HG02571 (cell line): ENCODE results near the gene CTTNBP2.

ENCODE experiments used
- ATAC-seq: cut with Tn5 transposase; IDR thresholded peaks from one replicate; pipeline ENCODE4 v1.9.1; 2021; ENCODE audit warnings: mild to moderate bottlenecking, moderate library complexity; ENCODE audit not compliant: unreplicated experiment

Gene CTTNBP2

DNA sequence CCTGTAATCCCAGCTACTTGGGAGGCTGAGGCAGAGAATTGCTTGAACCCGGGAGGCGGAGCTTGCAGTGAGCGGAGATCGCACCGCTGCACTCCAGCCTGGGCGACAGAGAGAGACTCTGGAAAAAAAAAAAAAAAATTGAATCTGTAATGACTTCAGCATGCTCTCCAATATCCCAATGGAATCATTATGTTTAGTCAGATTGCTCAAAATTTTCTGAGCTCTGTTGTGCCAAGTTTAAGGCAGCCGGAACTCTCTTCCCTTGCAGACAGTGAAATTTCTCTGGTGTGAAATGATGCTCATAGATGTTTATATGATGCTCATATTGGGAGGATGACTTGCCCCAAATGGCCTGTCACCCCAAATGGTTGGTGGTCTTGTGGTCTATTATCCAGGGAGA lies 180.9 kb downstream of the CTTNBP2 start:
- ATAC-seq = no peak

DNA sequence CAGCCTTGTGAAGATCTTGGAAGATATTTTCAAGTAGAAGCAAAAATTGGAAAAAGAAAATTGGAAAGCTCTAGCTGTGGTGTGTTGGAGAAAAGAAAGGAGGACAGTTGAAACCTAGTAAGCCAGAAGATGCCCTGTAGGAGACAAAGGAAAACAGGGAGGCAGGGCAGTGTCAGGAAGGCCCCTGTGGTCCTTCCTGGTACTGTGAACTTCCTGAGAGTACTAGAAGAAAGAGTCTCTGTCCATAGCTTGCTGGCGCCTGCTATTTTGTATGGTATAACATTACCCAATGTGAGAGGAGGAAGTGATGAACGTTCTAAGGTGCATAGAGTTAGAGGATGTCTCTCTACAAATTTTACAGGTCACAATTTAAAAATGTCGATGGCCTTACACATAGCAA lies 183.1 kb downstream of the CTTNBP2 start:
- ATAC-seq = no peak

DNA sequence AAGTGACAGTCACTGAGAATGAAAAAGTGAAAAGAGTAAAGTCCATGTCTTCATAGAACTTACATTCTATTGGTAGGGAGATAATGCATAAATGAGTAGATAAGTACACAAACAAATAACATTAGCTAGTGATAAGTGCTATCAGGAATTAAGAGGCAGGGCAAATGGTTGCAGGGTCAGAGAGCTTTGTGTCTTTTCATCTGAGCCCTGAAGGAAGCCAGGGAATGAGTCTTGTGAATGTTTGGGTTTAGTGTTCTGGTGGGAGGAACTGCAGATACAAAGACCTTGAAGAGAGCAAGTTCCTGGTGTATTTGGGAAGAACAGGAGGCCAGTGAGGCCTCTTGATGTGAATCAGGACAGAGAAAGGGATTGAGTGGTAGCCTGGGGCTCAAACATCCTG lies 183.8 kb downstream of the CTTNBP2 start:
- ATAC-seq = no peak

DNA sequence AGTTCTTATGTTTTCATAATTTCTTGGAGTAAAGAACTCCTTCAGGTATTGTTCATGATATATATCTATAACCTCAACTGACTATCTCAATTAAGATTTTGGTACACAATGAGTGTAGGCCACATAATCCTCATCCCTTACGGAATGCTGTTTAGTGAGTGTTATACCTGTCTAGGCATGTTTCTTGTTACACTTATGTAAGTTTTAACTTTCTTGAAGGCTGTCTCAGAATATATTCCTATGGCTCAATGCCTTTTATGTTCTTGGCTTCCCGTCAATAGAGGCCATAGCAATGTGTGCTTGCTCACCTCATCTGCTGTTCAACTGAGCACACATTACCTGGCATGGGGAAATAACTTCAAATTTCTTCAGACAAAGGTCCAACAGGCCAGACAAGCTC lies 185.1 kb downstream of the CTTNBP2 start:
- ATAC-seq = no peak

DNA sequence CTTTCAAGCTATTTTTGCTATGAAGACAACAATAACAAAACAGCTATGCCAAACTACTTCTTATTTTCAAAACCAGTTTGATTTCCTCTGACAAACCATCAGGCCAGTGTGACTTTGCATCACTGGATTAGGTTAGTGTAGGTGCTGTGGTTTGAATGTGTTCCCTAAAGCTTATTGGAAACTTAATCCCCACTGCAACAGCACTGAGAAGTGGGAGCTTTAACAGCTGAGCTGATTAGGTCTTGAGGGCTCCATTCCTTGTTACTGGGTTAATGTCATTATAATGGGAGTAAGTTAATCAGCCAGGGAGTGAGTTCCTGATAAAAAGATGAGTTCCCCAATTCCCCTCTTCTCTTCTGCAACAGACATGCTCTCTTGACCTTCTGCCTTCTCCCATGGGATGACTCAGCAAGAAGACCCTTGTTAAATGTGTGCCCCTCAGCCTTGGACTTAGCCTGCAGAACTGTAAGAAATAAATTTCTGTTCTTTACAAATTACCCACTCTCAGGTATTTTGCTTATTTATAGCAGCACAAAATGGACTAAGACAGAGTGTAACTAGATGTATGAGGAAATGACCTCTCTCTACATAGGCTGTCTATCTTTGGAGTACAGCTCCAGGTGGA lies 186.8 kb downstream of the CTTNBP2 start:
- no peak for ATAC-seq

DNA sequence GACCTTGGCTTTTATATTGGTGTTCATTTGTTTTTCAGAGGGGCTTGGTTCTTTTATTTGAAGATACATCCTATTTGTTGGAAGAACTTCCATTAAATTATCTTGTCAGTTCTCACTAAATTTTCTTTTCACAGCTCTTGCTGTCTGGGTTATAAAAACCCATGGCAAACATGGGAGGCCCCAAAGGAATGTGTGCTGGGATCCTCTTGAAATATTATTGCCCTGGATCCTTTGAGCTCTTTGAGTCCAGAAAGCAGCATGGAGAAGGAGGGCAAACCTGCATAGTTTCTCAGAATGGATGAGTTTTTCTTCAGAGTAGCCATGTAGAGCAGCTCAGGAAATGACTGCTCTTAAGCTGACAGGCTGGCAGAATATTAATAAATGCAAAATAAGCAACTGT lies 187.4 kb downstream of the CTTNBP2 start:
- ATAC-seq = no peak

DNA sequence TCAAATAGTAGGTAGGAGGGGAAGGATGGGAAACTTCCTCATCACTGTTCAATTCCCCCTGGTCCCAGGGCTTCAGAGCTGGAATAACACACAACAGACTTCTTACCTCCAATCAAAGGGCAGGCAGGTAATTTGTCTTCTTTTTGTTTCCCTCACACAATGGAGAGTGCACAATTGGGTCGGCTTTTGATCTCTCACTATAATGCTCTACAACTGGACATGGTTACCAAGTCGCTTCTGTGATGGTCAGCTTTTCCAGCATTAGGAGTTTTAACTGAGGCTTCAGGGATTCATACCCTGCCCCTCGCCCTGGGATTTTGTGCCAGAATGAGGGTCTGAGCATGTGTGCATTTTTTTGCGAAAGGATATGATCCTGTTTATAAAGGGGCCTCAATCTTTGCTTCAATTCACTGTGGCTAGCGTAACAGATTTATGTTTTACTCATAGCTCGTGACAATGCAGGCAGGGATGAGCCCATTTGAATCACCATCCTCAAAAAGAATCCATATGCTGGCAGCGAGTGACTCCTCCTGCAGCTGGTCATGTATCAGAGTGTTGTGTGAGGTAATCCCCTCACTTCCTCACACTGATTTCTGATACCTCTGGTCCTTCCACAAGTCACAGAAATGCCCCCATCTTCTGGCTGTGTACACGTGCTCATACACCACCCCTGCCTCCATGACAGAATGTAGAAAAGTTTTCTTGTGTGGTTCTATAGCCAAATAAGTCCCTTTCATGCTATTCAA lies 189.6 kb downstream of the CTTNBP2 start:
- no peak for ATAC-seq

DNA sequence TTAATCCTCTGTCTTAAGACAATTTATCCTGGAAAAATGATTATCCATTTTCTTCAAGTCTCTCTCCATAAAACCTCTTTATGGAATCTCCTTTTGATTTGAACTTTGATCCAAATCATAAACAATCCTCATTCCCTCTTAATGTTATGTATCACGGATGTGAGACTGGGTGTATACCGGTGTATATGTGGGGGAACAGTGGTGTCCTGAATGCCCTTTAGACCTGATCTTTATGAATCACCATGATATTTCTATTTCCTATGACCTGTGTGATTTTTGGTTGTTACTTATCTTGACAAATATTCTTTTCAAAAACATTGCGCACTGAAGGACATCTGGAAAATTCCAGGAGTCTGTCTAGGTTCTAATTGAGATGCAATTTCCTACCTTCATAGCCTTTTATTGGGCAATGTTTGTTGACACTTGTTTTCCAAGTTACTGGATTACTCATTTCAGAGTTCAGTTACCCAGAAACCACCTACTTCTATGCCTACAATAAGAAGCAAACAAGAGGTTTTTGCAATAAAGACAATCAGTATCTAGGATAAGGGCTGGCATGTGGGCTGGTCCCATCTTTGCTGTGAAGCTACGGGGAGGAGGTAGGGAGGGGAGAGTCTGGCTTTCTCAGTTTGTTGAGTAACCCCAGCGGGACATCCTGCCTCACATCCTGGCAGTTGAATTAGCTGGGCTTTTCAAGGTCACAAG lies 190.4 kb downstream of the CTTNBP2 start:
- no peak for ATAC-seq

DNA sequence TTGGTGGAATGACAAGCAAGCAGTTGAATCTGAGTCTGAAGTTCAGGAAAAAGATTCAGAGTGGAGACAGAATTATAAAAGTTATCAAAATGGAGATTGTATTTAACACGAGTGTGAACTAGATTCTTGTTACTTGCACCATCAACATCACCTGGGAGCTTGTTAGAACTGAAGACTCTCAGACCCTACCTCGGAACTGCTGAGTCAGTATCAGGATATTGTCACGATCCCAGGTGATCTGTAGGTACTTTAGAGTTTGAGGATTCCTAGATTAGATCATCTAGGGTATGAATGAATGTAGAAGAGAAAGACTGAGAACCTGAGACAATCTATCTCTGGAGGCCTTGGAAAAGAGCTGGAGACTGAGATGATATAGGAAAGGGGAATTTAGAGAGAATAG lies 194.1 kb downstream of the CTTNBP2 start:
- ATAC-seq = no peak

DNA sequence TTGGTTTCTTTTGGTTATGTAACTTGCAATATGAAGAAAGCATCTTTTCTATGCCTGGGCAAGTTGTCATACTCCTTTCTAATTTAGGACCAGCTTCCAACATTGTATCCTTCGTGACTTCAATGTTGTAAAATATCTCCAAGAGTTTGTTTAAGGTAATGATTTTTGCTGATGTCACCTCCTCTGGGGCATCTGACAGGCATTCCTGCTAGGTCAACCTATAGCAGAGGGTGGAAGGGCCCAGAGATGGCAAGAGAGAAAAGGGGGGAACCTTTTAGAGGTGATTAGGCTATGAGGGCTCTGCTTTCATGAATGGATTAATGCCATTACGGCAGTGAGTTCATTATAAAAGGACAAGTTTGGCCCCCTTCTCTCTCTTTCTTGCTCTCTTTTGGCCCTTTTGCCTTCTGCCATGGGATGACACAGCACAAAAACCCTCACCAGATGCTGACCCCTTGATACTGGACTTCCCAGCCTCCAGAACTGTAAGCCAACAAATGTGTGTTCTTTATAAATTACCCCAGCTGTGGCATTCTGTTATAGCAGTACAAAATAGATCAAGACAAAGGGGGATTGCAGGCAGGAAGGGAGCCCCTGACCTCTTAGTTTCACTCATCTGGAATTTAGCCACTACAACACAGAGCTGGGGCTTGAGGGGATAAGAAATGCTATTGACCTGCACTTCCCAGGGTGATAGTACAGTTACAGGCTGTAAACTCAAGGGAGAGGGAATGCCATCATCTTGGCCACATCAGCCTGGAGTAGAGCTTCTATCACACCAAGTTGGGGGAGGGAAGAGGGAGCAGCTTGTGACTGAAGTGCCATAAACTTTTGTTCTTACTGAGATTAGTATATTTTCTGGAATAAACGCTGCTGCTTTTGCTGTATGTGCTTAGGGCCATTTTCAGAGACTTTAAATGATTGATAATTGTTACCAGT lies 197.5 kb downstream of the CTTNBP2 start:
- ATAC-seq = no peak

DNA sequence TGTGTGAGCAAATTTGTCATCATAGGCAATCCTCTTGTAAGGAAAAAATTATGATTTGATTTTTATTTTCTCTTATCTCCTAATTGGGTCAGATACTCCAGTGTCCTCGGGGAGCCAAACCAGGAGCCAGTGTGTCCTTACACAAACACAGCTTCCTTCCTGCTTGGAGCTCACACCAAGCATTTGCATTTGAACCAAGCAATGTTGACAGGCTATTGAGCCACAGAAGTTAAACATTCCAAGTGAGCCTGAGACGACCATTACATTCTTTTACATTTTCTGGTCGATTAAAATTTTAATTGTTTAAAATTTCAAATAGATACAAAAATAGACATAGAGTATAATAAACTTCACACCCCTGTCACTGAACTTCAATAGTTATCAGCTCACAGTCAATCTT lies 198.6 kb downstream of the CTTNBP2 start:
- no peak for ATAC-seq

DNA sequence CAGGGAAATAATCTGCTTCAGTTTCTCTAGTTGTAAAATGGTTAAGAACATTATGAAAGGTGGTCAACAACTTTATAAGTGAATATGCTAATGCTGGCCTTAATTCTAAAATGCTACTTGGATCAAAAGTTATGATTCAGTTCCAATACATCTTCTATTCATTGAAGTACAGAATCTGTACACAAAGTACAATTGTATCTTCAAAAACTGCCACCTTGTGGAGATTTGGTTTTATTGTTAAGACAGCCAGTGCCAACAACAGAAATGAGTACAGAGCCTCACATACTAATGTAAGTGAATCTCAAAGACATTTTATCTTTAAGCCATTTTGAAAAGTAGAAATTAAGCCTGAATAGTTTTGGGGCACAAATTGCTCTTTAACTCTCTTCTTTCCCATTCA lies 199.4 kb downstream of the CTTNBP2 start:
- no peak for ATAC-seq

DNA sequence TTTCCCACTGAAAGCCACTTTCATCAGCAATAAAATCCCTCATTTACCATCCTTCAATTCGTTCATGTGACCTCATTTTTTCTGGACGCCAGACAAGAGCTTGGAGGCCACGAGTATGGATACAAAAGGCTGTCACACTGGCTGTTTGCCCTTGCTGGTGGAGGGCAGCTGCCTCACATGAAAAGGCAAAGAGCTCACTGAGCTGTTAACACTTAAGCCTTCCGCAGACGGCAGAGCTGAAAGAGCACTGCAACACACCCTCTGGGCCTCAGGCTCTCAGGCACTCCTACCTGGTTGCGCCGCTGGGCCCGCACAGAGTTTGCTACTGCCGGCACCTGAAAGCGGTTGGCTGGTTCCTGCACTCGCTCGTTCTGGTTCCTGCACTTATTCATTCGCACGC lies 199.9 kb downstream of the CTTNBP2 start:
- no peak for ATAC-seq

DNA sequence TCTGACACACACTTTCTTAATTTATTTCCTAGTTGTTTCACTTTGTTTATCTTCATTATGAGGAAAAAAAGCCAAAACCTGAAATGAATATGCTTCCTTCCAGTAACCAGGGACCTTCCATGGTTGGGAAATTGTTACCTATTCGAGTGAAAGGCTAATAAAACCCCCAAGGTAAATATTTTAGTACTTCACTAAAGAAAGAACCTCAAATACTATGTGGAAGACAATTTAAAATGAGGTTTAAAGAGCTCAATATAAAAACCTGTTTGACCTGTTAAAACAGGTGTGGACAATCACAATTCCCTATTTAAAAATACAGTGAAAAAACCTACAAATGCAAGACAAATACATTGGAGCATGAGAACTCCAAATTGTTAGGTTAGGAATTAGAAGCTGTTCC lies 200.8 kb downstream of the CTTNBP2 start:
- ATAC-seq = no peak

DNA sequence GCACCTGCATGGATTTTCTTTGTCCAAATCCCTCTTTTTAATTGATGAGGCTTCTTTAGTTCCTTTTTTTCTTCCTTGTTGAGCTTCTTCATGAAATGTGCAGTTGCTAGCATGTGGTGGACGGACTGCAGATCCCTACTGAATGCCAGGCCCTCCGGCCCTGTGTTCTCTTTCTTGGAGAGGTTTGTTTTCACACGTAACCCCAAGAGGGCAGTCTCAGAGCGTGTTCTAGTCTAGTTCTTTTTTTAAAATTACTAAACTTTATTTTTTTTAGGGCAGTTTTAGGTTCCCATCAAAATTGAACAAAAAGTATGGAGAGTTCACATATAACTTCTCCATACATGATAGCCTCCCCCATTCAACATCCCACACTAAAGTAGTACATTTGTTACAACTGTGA lies 203.4 kb downstream of the CTTNBP2 start:
- ATAC-seq = no peak

DNA sequence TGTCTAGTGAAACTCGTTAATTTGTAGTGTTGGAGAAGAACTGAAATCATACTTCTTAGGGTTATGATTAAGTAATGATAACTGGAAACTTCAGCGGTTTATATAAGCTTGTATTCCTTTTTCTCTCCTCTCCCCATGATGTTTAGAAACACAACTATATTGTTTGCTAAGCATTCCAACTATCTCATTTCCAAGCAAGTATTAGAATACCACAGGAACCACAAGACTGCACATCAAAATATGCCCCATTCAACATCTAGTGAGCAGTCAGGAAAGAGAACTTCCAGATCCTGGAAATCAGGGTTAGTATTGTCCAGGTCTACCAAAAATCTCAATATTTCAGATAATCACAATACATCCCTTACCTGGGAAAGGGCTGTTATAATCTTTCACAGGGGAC lies 205.8 kb downstream of the CTTNBP2 start:
- ATAC-seq = no peak

DNA sequence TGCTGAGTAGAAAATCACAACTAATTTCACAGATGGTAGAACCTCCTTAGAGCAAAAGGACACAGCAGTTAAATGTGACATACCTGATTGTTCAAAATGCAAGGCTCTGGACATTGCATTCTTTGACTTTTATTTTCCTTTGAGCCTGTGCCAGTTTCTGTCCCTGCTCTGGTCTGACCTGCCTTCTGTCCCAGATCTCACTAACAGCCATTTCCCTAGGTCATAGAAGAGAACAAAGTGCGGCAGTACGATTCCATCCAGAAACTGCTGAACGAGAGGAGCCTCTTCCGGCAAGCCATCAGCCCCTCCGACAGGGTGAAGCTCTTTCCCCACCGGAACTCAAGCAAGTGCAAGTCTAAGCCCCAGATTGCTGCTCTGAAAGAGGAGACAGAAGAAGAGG lies 206.6 kb downstream of the CTTNBP2 start:
- ATAC-seq = no peak

DNA sequence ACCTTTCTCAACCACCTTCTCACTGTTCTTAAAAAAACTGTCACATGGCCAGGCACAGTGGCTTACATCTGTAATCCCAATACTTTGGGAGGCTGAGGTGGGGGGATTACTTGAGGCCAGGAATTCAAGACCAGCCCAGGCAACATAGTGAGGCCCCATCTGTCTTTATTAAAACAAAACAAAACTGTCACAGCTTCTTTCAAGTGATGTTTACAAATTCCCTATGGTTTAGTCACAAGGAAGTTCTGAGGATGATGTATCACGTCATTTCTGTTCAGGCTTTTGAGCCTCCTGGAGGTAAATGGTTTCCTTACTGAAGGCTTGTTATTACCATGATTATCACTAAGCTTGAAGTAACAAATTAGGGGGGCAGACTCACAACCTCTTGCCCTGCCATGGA lies 207.2 kb downstream of the CTTNBP2 start:
- no peak for ATAC-seq

DNA sequence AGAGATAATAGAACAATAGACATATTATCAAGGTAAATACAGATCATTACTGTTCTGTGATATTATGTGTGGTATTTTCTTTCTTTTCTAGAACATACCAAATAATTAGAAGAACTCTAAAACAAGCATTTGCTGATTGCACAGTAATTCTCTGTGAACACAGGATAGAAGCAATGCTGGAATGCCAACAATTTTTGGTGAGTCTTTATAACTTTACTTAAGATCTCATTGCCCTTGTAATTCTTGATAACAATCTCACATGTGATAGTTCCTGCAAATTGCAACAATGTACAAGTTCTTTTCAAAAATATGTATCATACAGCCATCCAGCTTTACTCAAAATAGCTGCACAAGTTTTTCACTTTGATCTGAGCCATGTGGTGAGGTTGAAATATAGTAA lies 207.9 kb downstream of the CTTNBP2 start:
- ATAC-seq = no peak

DNA sequence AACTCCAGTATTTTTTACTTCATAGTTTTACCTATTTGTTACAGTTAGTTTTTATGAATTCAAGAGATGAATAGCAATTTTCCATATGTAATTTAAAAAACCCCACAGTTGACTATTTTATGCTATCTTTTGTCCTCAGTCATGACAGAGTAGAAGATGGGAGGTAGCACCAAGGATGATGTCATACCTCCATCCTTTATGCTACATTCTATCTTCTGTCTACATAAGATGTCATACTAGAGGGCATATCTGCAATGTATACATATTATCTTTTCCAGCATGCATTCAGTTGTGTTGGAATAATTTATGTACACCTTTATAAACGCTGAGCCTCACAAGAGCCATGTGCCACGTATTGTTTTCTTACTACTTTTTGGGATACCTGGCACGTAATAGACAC lies 209.2 kb downstream of the CTTNBP2 start:
- ATAC-seq = no peak

DNA sequence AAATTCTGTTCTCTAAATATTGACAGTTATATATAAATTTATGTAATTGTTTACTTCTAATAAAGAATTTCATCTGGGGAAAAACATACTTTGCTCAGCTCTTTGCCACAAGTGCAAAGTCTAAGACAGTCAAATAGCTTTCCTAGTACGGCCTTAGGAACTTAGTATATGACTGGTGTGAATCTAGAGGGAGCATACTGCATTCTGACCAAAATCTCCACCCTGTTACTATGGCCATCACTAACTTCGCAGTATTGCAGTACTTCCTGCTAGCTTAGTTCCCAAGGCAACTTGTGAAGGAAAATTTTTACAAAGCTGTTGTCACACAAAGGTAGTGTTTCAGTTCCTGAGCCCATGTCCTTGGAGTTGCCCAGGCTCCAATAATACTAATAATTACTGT lies 211.9 kb downstream of the CTTNBP2 start:
- ATAC-seq = no peak
